K562 (cell line): ENCODE data around the gene ADGRL3. TPM values are rescaled to one million over a fixed set of nuclear protein-coding genes. Genes with fewer than 3 reads are reported as not detected.

ENCODE experiments used
- ATAC-seq: fragments of 200-7000 bp; cut with Tn5 transposase; 3 replicates; pipeline ENCODE4 v1.9.1; 2020; ENCODE audit warnings: moderate library complexity
- BruUV-seq: library from RNA; stranded (reverse); fragments of 400-500 nt; replicated peaks from 2 replicates; lab custom pipeline; 2021; lab: Mats Ljungman, UMichigan
- CTCF ChIA-PET: fragments of 300-600 bp; formaldehyde crosslinking; extraction: SDS; loops from one replicate; lab custom pipeline; 2021; ENCODE audit warnings: low intra/inter-chr PET ratio; lab: Yijun Ruan, JAX
- POLR2A ChIA-PET: fragments of 300-600, 350-650 bp; sonication (Branson Sonifier 250); formaldehyde crosslinking; extraction: SDS; loops from one replicate; lab custom pipeline; 2021; ENCODE audit warnings: antibody characterized with exemption, inconsistent platforms; lab: Yijun Ruan, JAX
- DNase-seq, 4 experiments: peaks; one replicate each; pipeline versions ENCODE4 v3.0.0 to v3.0.0-alpha.2; 2011 to 2018; ENCODE audit warnings: low spot score in 3 of 4, mixed read lengths in 3 of 4; ENCODE audit errors: extremely low read depth in 1 of 4
- FAIRE-seq: peaks from 2 replicates; lab custom pipeline; 2011; peaks lifted over from hg19 to GRCh38; lab: Jason Lieb, UNC
- H2AFZ ChIP-seq: 2 replicates; pipeline ENCODE4 v1.6.0; 2011; ENCODE audit warnings: low read depth, low read length, control low read depth, inconsistent platforms
- H3K27ac ChIP-seq: fragments of 200-600 bp; 3 replicates; pipeline ENCODE4 v1.8.0; 2011; ENCODE audit warnings: low read depth, mild to moderate bottlenecking, control low read depth, inconsistent platforms, low read length, moderate library complexity, mixed read lengths; ENCODE audit errors: extremely low read depth
- H3K27me3 ChIP-seq, 2 experiments: fragments of 300-600 bp in 1 of 2; 2 replicates in 1 of 2; 3 replicates in 1 of 2; pipeline versions ENCODE4 v1.6.0 to v1.8.0; 2011; ENCODE audit warnings: inconsistent platforms in 2 of 2, low read length in 2 of 2, mild to moderate bottlenecking in 1 of 2, mixed read lengths in 1 of 2, moderate library complexity in 1 of 2; ENCODE audit not compliant: control insufficient read depth in 2 of 2, insufficient read depth in 2 of 2
- H3K36me3 ChIP-seq: fragments of 300-600 bp; 3 replicates; pipeline ENCODE4 v1.8.0; 2011; ENCODE audit warnings: mild to moderate bottlenecking, low read length, inconsistent platforms; ENCODE audit not compliant: control insufficient read depth, insufficient read depth
- H3K4me1 ChIP-seq, 2 experiments: fragments of 200-600 bp in 1 of 2; replicated peaks in 1 of 2; 2 replicates in 1 of 2; 3 replicates in 1 of 2; pipeline versions ENCODE4 v1.5.1 to v1.8.0; 2011; ENCODE audit warnings: inconsistent platforms in 2 of 2, low read length in 2 of 2, mild to moderate bottlenecking in 1 of 2, mixed read lengths in 1 of 2, moderate library complexity in 1 of 2; ENCODE audit not compliant: control insufficient read depth in 2 of 2, insufficient read depth in 2 of 2
- H3K4me2 ChIP-seq: 2 replicates; pipeline ENCODE4 v1.6.1; 2011; ENCODE audit warnings: low read length, control low read depth, inconsistent platforms, mixed read lengths; ENCODE audit not compliant: insufficient read depth
- H3K4me3 ChIP-seq: fragments of 200-600 bp; sonication (generic), shearing (Covaris generic); 2 replicates; pipeline ENCODE4 v1.5.1; 2016; ENCODE audit warnings: control low read depth, inconsistent platforms
- H3K79me2 ChIP-seq: fragments of 200-600 bp; 3 replicates; pipeline ENCODE4 v1.8.0; 2011; ENCODE audit warnings: low read length, inconsistent platforms; ENCODE audit not compliant: control insufficient read depth, insufficient read depth
- H3K9ac ChIP-seq, 2 experiments: 2 replicates each; pipeline versions ENCODE4 v1.6.0 to v1.6.1; 2011; ENCODE audit warnings: low read depth in 2 of 2, low read length in 2 of 2, control low read depth in 1 of 2, inconsistent platforms in 1 of 2, mild to moderate bottlenecking in 1 of 2, mixed read lengths in 1 of 2; ENCODE audit not compliant: insufficient read depth in 1 of 2
- H3K9me1 ChIP-seq: one replicate; pipeline ENCODE4 v1.6.0; 2011; ENCODE audit warnings: inconsistent platforms, mild to moderate bottlenecking, low read length, moderate library complexity; ENCODE audit not compliant: control insufficient read depth, insufficient read depth
- H3K9me3 ChIP-seq: replicated peaks from 2 replicates; pipeline ENCODE4 v1.5.1; 2011; ENCODE audit warnings: low read depth, low read length, inconsistent platforms; ENCODE audit not compliant: control insufficient read depth, insufficient read depth
- H4K20me1 ChIP-seq: replicated peaks from 2 replicates; pipeline ENCODE4 v1.6.1; 2011; ENCODE audit warnings: low read length, inconsistent platforms, mixed read lengths; ENCODE audit not compliant: control insufficient read depth, insufficient read depth
- HSF4 ChIP-seq: fragments of 250-450 bp; sonication (Bioruptor Pico); IDR thresholded peaks from 2 replicates; pipeline ENCODE4 v2.1.2; 2022; ENCODE audit warnings: mild to moderate bottlenecking, moderate library complexity, borderline replicate concordance
- MTF1 ChIP-seq: fragments of 250-450 bp; sonication (Bioruptor Pico); IDR thresholded peaks from 2 replicates; pipeline ENCODE4 v1.9.0; 2021; ENCODE audit warnings: moderate library complexity, mild to moderate bottlenecking, inconsistent platforms, borderline replicate concordance
- NCOA2 ChIP-seq, 2 experiments: fragments of 450-650 bp; IDR thresholded peaks; 2 replicates each; pipeline ENCODE4 v1.6.1; 2018; ENCODE audit warnings: mild to moderate bottlenecking in 2 of 2, moderate library complexity in 1 of 2; ENCODE audit not compliant: partially characterized antibody in 2 of 2
- RFX5 ChIP-seq: IDR thresholded peaks from 2 replicates; pipeline ENCODE4 v1.6.1; 2011; ENCODE audit warnings: low read depth, mild to moderate bottlenecking, improper control_type of control experiment, low read length
- SLC30A9 ChIP-seq: fragments of 250-450 bp; sonication (Bioruptor Pico); IDR thresholded peaks from 2 replicates; pipeline ENCODE4 v1.8.0; 2022; ENCODE audit warnings: mild to moderate bottlenecking, moderate library complexity
- TAL1 ChIP-seq: fragments of 450-650 bp; IDR thresholded peaks from 2 replicates; pipeline ENCODE4 v1.6.1; 2016; ENCODE audit warnings: mild to moderate bottlenecking
- ZNF263 ChIP-seq: sonication (generic); formaldehyde crosslinking; IDR thresholded peaks from 2 replicates; pipeline ENCODE4 v1.8.0; 2022; ENCODE audit warnings: mild to moderate bottlenecking, missing genetic modification reagents, borderline replicate concordance
- ZNF668 ChIP-seq: fragments of 250-450 bp; sonication (Bioruptor Pico); IDR thresholded peaks from 2 replicates; pipeline ENCODE4 v1.8.0; 2022; ENCODE audit warnings: mild to moderate bottlenecking, inconsistent platforms
- WGBS: fragments of 100-300 bp; shearing (Covaris generic); methylation state at CpG from one replicate; pipeline ENCODE4 v1.1.6; 2016; ENCODE audit warnings: low coverage, mixed read lengths; ENCODE audit not compliant: insufficient coverage; ENCODE audit errors: missing lambda C conversion rate; 5-methylcytosine and 5-hydroxymethylcytosine counted together
- in situ Hi-C: fragments of 300-500 bp; cut with MboI; formaldehyde crosslinking; loops from 4 replicates; pipeline ENCODE4 v1.15.0; 2018; ENCODE audit warnings: inconsistent platforms, mixed read lengths
- intact Hi-C: fragments of 100-400 bp; cut with micrococcal nuclease; formaldehyde crosslinking; loops from 2 replicates; pipeline ENCODE4 v1.14.2; 2022
- polyA plus RNA-seq, 8 experiments: library from polyadenylated mRNA; depleted of rRNA in 4 of 8; stranded (reverse) in 5 of 8; unstranded in 3 of 8; fragments of >200 nt; fragmentation: Nextera tagmentation in 2 of 8; fragmentation: Illumina TruSeq in 1 of 8; extraction: Ambion mirVana in 2 of 8; extraction: Trizol in 1 of 8; gene quantifications; 2 replicates each; pipeline versions ENCODE4 v1.2.1 to v1.2.3, GENCODE V29; 2011 to 2014; ENCODE audit warnings: inconsistent platforms in 1 of 8, missing spikeins in 1 of 8
- total RNA-seq, 7 experiments: library from RNA; depleted of rRNA in 6 of 7; stranded (reverse); fragments of >200 nt in 6 of 7; fragmentation: Illumina TruSeq in 2 of 7; extraction: Trizol in 2 of 7; gene quantifications; 2 replicates each; pipeline versions ENCODE4 v1.2.1 to v1.2.3, GENCODE V29; 2011 to 2021; ENCODE audit warnings: low replicate concordance in 1 of 7

Gene ADGRL3
- total and polyA plus RNA-seq, 9 of the 15 experiments (the other 6 are each of a cell fraction or from before 2014, with no cell fraction given), result 0.03 to 0.14 (median 0.04) TPM; not detected in 2

DNA sequence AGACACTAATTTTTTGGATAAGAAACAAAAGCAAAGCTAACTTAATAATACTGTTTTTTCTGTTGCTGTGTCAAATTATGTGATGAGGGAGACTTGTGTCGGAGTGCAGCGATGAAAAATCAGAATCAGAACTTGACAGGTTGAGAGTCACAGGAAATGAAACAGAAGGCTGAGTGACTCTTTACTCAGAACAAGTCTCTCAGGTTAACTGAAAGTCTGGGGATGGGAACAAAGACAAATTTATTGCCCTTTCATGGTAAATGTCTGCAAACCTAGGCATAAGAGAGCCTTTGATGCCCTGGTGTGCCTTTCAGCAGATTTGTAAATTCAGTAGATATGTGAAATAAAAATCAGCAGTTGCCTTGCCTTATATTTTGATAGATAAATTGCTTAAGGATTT, 96.0 kb downstream of the ADGRL3 start:
- Histone ChIP-seq H3K4me3 (no peak overlapping the region), H3K27me3 (no peaks in the 10 kb centered on the region), H3K9me1 (no peaks in the 10 kb centered on the region), H4K20me1 (no peaks in the 10 kb centered on the region), H3K4me2 (no peak overlapping the region), H3K9me3 (no peaks in the 10 kb centered on the region), H3K36me3 (no peaks in the 10 kb centered on the region), H3K9ac (no peak overlapping the region), H3K4me1 (no peaks in the 10 kb centered on the region), H2AFZ (no peak overlapping the region), H3K79me2 (no peaks in the 10 kb centered on the region), H3K27ac (no peak overlapping the region)
- ATAC-seq, result no peak
- no TSS peak for BruUV-seq
- TF ChIP-seq ZNF668 (CRISPR knock-in tag) (no peak), SLC30A9 (CRISPR knock-in tag) (no peak), ZNF263 (no peak), NCOA2 (IDR thresholded peaks at IDR 0.05; ENCODE audit: partially characterized antibody in 2 of 2) (no peak), RFX5 (no peak), HSF4 (CRISPR knock-in tag) (no peak), MTF1 (CRISPR knock-in tag) (no peak), TAL1 (no peak)
- FAIRE-seq, result no peak
- intact Hi-C loops (no loop called here), in situ Hi-C loops (no loop called here)
- 0% methylated on average over 2 of the region's 2 CpGs for WGBS
- POLR2A ChIA-PET, result no interaction called here
- CTCF ChIA-PET, result no interaction called here
- DNase-seq, result no peak
